ENCODE results near the gene LINGO3. TPM values are rescaled to one million over a fixed set of nuclear protein-coding genes. Genes with fewer than 3 reads are reported as not detected.
A peak's percentile ranks its signal among the peaks of the same experiment; 100 is the strongest.

LINGO3 gene
- polyA plus RNA-seq, 1 donor from 2014 or later: 2.7 TPM

- no peaks in the 10 kb centered on the region for H4K20me1 ChIP-seq (ENCODE audit: insufficient read depth)
- H3K4me3 ChIP-seq (ENCODE audit: low read length): peak overlapping the region; percentile 98
- peak overlapping the region; percentile 89 for H3K27ac ChIP-seq (ENCODE audit: low read length)
These were observed 18.9 kb upstream of the LINGO3 start for GRCh38 chr19:2326699-2327360.

More at GRCh38 chr19:2326699-2327360, 18.9 kb upstream of the LINGO3 start:
- peaks cover 42% of the 10 kb centered on the region for H3K79me2 ChIP-seq (replicated peaks; ENCODE audit: insufficient read depth, low read length)
- no peaks in the 10 kb centered on the region for H3K9me2 ChIP-seq (ENCODE audit: insufficient read depth, low read length)
- no peaks in the 10 kb centered on the region for H3F3A ChIP-seq (ENCODE audit: insufficient read depth, low read length, poor library complexity, severe bottlenecking)
- no peak overlapping the region for H3K4me2 ChIP-seq (ENCODE audit: low read length)
- H3K9ac ChIP-seq (ENCODE audit: low read length): peak overlapping the region; percentile 89
- H2AFZ ChIP-seq (ENCODE audit: low read depth, low read length): no peak overlapping the region
- H3K9me3 ChIP-seq (ENCODE audit: low read length): no peaks in the 10 kb centered on the region
- TF ChIP-seq RAD21 (conservative IDR thresholded peaks at IDR 0.05): no peak
- TF ChIP-seq REST (IDR thresholded peaks at IDR 0.05; ENCODE audit: borderline replicate concordance): no peak
- TF ChIP-seq EZH2 (IDR thresholded peaks at IDR 0.05; ENCODE audit: borderline replicate concordance, insufficient read depth, low read length, poor library complexity, severe bottlenecking): no peak
- no peak for TF ChIP-seq EP300 (conservative IDR thresholded peaks at IDR 0.05; ENCODE audit: poor library complexity, severe bottlenecking)
- no peak for TF ChIP-seq SMC3 (conservative IDR thresholded peaks at IDR 0.05; ENCODE audit: poor library complexity)
- no peak for TF ChIP-seq MXI1 (conservative IDR thresholded peaks at IDR 0.05; ENCODE audit: poor library complexity, severe bottlenecking)
- TF ChIP-seq CTCF (IDR thresholded peaks at IDR 0.05; ENCODE audit: poor library complexity, severe bottlenecking): no peak
- no peak for TF ChIP-seq TAF1 (IDR thresholded peaks at IDR 0.05; ENCODE audit: low read depth)
- no peak for TF ChIP-seq POLR2AphosphoS5 (IDR thresholded peaks at IDR 0.05)
- no peaks in the 10 kb centered on the region for H3K27me3 ChIP-seq (ENCODE audit: insufficient read depth, low read depth, low read length)
- no peaks in the 10 kb centered on the region for H3K36me3 ChIP-seq (ENCODE audit: insufficient read depth, low read length)

Measured in neural cell (in vitro differentiated cells).